HepG2 (cell line): Measurements from ENCODE around the gene MED12L.

Source experiments
- CHD2 ChIP-seq: IDR thresholded peaks from 2 replicates; pipeline ENCODE4 v1.6.1; 2011; ENCODE audit warnings: low read depth, low read length, improper control_type of control experiment
- HMGXB4 ChIP-seq, 2 experiments: sonication (generic) in 1 of 2; formaldehyde crosslinking in 1 of 2; IDR thresholded peaks; 2 replicates each; pipeline versions ENCODE4 v1.4.0 to v1.6.1; 2018 to 2020; ENCODE audit warnings: missing genetic modification reagents in 2 of 2, borderline replicate concordance in 1 of 2, low read depth in 1 of 2, mild to moderate bottlenecking in 1 of 2, missing biosample characterization in 1 of 2
- HOXA7 ChIP-seq: sonication (generic); formaldehyde crosslinking; IDR thresholded peaks from 2 replicates; pipeline ENCODE4 v1.8.1; 2022; ENCODE audit warnings: mild to moderate bottlenecking, missing genetic modification reagents, moderate library complexity
- NCOA5 ChIP-seq: sonication (generic); formaldehyde crosslinking; IDR thresholded peaks from 2 replicates; pipeline ENCODE4 v1.4.0; 2020; ENCODE audit warnings: missing genetic modification reagents
- SMAD1 ChIP-seq: sonication (generic); formaldehyde crosslinking; IDR thresholded peaks from 2 replicates; pipeline ENCODE4 v1.4.0; 2020; ENCODE audit warnings: missing genetic modification reagents, low read depth, mild to moderate bottlenecking, borderline replicate concordance
- SUZ12 ChIP-seq: fragments of 150-350 bp; IDR thresholded peaks from 2 replicates; pipeline ENCODE4 v1.6.1; 2014; ENCODE audit warnings: low read depth, low read length
- THAP7 ChIP-seq: sonication (generic); formaldehyde crosslinking; IDR thresholded peaks from 2 replicates; pipeline ENCODE4 v1.8.1; 2023; ENCODE audit warnings: mild to moderate bottlenecking, missing genetic modification reagents
- ZBTB33 ChIP-seq: sonication (generic); formaldehyde crosslinking; IDR thresholded peaks from 2 replicates; pipeline ENCODE4 v1.4.0; 2020; ENCODE audit warnings: missing genetic modification reagents
- ZNF12 ChIP-seq: sonication (generic); formaldehyde crosslinking; IDR thresholded peaks from 2 replicates; pipeline ENCODE4 v1.5.0; 2020; ENCODE audit warnings: missing genetic modification reagents
- ZNF264 ChIP-seq: sonication (generic); formaldehyde crosslinking; IDR thresholded peaks from 2 replicates; pipeline ENCODE4 v1.4.0; 2020; ENCODE audit warnings: missing genetic modification reagents
- TF ChIP-seq, protein P1 (sequence below): sonication (generic); formaldehyde crosslinking; IDR thresholded peaks from 2 replicates; pipeline ENCODE4 v1.5.0; 2020; ENCODE audit warnings: mild to moderate bottlenecking, missing genetic modification reagents, moderate library complexity

GRCh38 chr3:151407928-151408327 lies 322.5 kb downstream of the MED12L start:
- TF ChIP-seq THAP7 (CRISPR knock-in tag), result no peak
- TF ChIP-seq, protein P1, sequence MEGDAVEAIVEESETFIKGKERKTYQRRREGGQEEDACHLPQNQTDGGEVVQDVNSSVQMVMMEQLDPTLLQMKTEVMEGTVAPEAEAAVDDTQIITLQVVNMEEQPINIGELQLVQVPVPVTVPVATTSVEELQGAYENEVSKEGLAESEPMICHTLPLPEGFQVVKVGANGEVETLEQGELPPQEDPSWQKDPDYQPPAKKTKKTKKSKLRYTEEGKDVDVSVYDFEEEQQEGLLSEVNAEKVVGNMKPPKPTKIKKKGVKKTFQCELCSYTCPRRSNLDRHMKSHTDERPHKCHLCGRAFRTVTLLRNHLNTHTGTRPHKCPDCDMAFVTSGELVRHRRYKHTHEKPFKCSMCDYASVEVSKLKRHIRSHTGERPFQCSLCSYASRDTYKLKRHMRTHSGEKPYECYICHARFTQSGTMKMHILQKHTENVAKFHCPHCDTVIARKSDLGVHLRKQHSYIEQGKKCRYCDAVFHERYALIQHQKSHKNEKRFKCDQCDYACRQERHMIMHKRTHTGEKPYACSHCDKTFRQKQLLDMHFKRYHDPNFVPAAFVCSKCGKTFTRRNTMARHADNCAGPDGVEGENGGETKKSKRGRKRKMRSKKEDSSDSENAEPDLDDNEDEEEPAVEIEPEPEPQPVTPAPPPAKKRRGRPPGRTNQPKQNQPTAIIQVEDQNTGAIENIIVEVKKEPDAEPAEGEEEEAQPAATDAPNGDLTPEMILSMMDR, result no peak
- TF ChIP-seq SUZ12, result no peak
- no peak for TF ChIP-seq ZBTB33 (CRISPR knock-in tag)
- TF ChIP-seq HOXA7 (CRISPR knock-in tag), result no peak
- TF ChIP-seq SMAD1 (CRISPR knock-in tag), result no peak
- no peak for TF ChIP-seq NCOA5
- TF ChIP-seq ZNF12 (CRISPR knock-in tag), result no peak
- TF ChIP-seq ZNF264 (CRISPR knock-in tag), result no peak
- no peak for TF ChIP-seq CHD2
- TF ChIP-seq HMGXB4 (CRISPR knock-in tag; IDR thresholded peaks at IDR 0.05; ENCODE audit: borderline replicate concordance in 1 of 2, low read depth in 1 of 2), result no peak
